GM19468 (cell line): ENCODE measurements around the gene CDC14A.
A peak's percentile ranks its signal among the peaks of the same experiment; 100 is the strongest.
"Not testable (repeated sequence)": the region's sequence is repeated elsewhere in the genome, so short reads cannot be mapped to it uniquely, and the experiment has no call there.

Experiments used
- ATAC-seq: cut with Tn5 transposase; IDR thresholded peaks from one replicate; pipeline ENCODE4 v1.9.1; 2021; ENCODE audit warnings: mild to moderate bottlenecking, moderate library complexity, moderate number of reproducible peaks; ENCODE audit not compliant: unreplicated experiment; ENCODE audit errors: extremely low read depth

Gene CDC14A

GRCh38 chr1:100352267-100353070 lies at the start of gene CDC14A:
CDC14A (plus strand) TSS chr1:100352506; CDS start chr1:100352955, 449 bp downstream.
- peak; percentile 61 for ATAC-seq

GRCh38 chr1:100302739-100303138 lies 49.6 kb upstream of the CDC14A start:
- no peak for ATAC-seq

- no peak for ATAC-seq
Observed at GRCh38 chr1:100304227-100304626, 48.1 kb upstream of the CDC14A start.

GRCh38 chr1:100304921-100305320 lies 47.4 kb upstream of the CDC14A start:
- no peak for ATAC-seq

GRCh38 chr1:100305954-100306353 lies 46.4 kb upstream of the CDC14A start:
- ATAC-seq = no peak

GRCh38 chr1:100306735-100307313 lies 45.5 kb upstream of the CDC14A start:
- ATAC-seq = no peak

GRCh38 chr1:100308777-100309176 lies 43.5 kb upstream of the CDC14A start:
- ATAC-seq = no peak

- ATAC-seq = no peak
Observed at GRCh38 chr1:100309863-100310262, 42.4 kb upstream of the CDC14A start.

- no peak for ATAC-seq
Observed at GRCh38 chr1:100313382-100313781, 38.9 kb upstream of the CDC14A start.

GRCh38 chr1:100316622-100317021 lies 35.7 kb upstream of the CDC14A start:
- no peak for ATAC-seq

GRCh38 chr1:100320311-100321099 lies 31.8 kb upstream of the CDC14A start:
- ATAC-seq = no peak

GRCh38 chr1:100321100-100321493 lies 31.2 kb upstream of the CDC14A start:
- ATAC-seq = no peak

GRCh38 chr1:100321506-100321905 lies 30.8 kb upstream of the CDC14A start:
- ATAC-seq = no peak

GRCh38 chr1:100322436-100323211 lies 29.7 kb upstream of the CDC14A start:
- no peak for ATAC-seq

GRCh38 chr1:100323419-100324106 lies 28.7 kb upstream of the CDC14A start:
- ATAC-seq = no peak

- ATAC-seq = no peak
Observed at GRCh38 chr1:100325415-100326324, 26.6 kb upstream of the CDC14A start.

GRCh38 chr1:100326325-100326670 lies 26.0 kb upstream of the CDC14A start:
- not testable (repeated sequence) for ATAC-seq

GRCh38 chr1:100328133-100328532 lies 24.2 kb upstream of the CDC14A start:
- no peak for ATAC-seq

GRCh38 chr1:100331146-100331545 lies 21.2 kb upstream of the CDC14A start:
- ATAC-seq = not testable (repeated sequence)
